ENCODE data around the gene CELF2. TPM values are rescaled to one million over a fixed set of nuclear protein-coding genes. Genes with fewer than 3 reads are reported as not detected.

Gene CELF2
- total RNA-seq, 2 experiments from 2014 or later, result 197 to 205 TPM

- peaks cover 95% of the 10 kb centered on the region for H3K36me3 Mint-ChIP-seq (ENCODE audit: low read depth)
Observed at GRCh38 chr10:11227103-11227502, 209.4 kb downstream of the CELF2 start.

GRCh38 chr10:11229893-11230292 is 212.2 kb downstream of the CELF2 start:
- no peak for TF ChIP-seq CTCF (IDR thresholded peaks at IDR 0.05)
- ChIA-PET CTCF (no interaction called here), POLR2A (no interaction called here)
- H3K9me3 ChIP-seq (ENCODE audit: control insufficient read depth in 1 of 2, insufficient read depth in 1 of 2, low read length in 2 of 2), result no peaks in the 10 kb centered on the region
- intact Hi-C loops (cut with DNase I, micrococcal nuclease), result loop anchor here in 1 of 2 experiments (5.0 kb wide), 2 partner anchors 37 to 53 kb away; no protein-coding TSS in a partner anchor
- H3K4me1 Mint-ChIP-seq (ENCODE audit: low read depth), result peaks cover 96% of the 10 kb centered on the region
- no peaks in the 10 kb centered on the region for H3K9me3 Mint-ChIP-seq
- no peak overlapping the region for H3K4me3 Mint-ChIP-seq
- peaks cover 97% of the 10 kb centered on the region for H3K36me3 Mint-ChIP-seq (ENCODE audit: low read depth)
- DNase-seq (no peak), ATAC-seq (ENCODE audit: poor library complexity) (no peak)
- H3K27ac ChIP-seq (ENCODE audit: low read depth in 1 of 2, low read length in 2 of 2), result no peak overlapping the region
- H3K27ac Mint-ChIP-seq, result peak overlapping the region; percentile 89
- peaks cover 78% of the 10 kb centered on the region for H3K36me3 ChIP-seq (ENCODE audit: insufficient read depth, low read length)
- H3K4me3 ChIP-seq (ENCODE audit: low read length), result no peak overlapping the region
- H3K27me3 Mint-ChIP-seq, result no peaks in the 10 kb centered on the region
- no peaks in the 10 kb centered on the region for H3K27me3 ChIP-seq (ENCODE audit: control insufficient read depth in 1 of 2, insufficient read depth in 2 of 2, low read length in 2 of 2)
- H3K4me1 ChIP-seq (ENCODE audit: insufficient read depth, low read length), result peaks cover 86% of the 10 kb centered on the region

More at GRCh38 chr10:11227103-11227502, 209.4 kb downstream of the CELF2 start:
- Mint-ChIP-seq H3K27ac (peak overlapping the region; percentile 89), H3K4me1 (ENCODE audit: low read depth) (peaks cover 95% of the 10 kb centered on the region), H3K27me3 (no peaks in the 10 kb centered on the region), H3K9me3 (no peaks in the 10 kb centered on the region), H3K4me3 (peak overlapping the region; percentile 47)
- peaks cover 83% of the 10 kb centered on the region for H3K36me3 ChIP-seq (ENCODE audit: insufficient read depth, low read length)
- intact Hi-C loops (cut with DNase I, micrococcal nuclease), result loop anchor here in 1 of 2 experiments (2.0 to 5.0 kb wide), 3 partner anchors 14 to 50 kb away; no protein-coding TSS in a partner anchor
- H3K4me1 ChIP-seq (ENCODE audit: insufficient read depth, low read length), result peaks cover 79% of the 10 kb centered on the region
- H3K9me3 ChIP-seq (ENCODE audit: control insufficient read depth in 1 of 2, insufficient read depth in 1 of 2, low read length in 2 of 2), result no peaks in the 10 kb centered on the region
- peak in 3 of 14 experiments; percentile 24 to 47 (median 35) for DNase-seq
- POLR2A ChIA-PET, result interaction anchor here (0.6 to 3.8 kb wide), 11 partner anchors 10 to 210 kb away, joined by 3 to 27 read pairs (median 10); no protein-coding TSS in a partner anchor
- ATAC-seq (ENCODE audit: poor library complexity), result peak; percentile 4
- CTCF ChIA-PET, result interaction anchor here (1.0 to 3.7 kb wide), 5 partner anchors 9 to 82 kb away, joined by 3 to 14 read pairs (median 3); no protein-coding TSS in a partner anchor
- no peak for TF ChIP-seq CTCF (IDR thresholded peaks at IDR 0.05)
- no peak overlapping the region for H3K4me3 ChIP-seq (ENCODE audit: low read length)
- H3K27ac ChIP-seq (ENCODE audit: low read depth in 1 of 2, low read length in 2 of 2), result peak overlapping the region; percentile 58 to 78
- no peaks in the 10 kb centered on the region for H3K27me3 ChIP-seq (ENCODE audit: control insufficient read depth in 1 of 2, insufficient read depth in 2 of 2, low read length in 2 of 2)

DNA sequence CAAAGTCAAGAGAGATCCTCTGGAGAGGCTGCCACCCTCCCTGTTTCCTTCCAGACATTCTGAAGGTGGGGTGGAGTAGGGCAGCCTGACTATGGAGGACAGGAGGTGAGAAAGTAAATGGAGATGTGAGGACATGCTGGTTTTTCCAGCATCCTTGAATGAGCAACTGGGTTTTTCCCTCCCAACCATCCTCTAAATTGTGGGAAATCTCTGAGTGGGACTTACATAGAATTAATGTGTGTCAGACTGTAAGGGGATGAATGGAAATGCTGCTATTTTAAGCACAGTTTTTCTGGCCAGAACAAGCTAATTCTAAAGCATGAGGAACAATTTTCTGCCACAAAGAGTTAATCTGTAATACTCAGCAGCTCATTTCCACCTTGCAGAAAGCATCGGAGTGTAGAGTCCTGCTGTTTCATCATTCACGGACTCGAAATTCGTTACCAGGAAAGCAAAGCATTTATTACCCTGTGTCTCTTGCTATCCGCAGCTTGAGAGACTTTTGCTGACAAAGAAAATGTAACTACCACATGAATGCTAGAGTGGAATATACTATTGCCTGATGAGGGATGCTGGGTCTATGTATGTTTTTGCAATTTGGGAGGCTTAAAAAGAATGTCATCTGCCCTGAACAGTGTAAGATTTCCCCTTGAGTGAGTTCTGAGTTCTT is 213.0 kb downstream of the CELF2 start:
- no peak overlapping the region for H3K27ac ChIP-seq (ENCODE audit: low read depth in 1 of 2, low read length in 2 of 2)
- H3K27me3 ChIP-seq (ENCODE audit: control insufficient read depth in 1 of 2, insufficient read depth in 2 of 2, low read length in 2 of 2), result no peaks in the 10 kb centered on the region
- CTCF ChIA-PET, result no interaction called here
- Mint-ChIP-seq H3K9me3 (no peaks in the 10 kb centered on the region), H3K4me3 (peak overlapping the region; percentile 4), H3K36me3 (ENCODE audit: low read depth) (peaks cover 97% of the 10 kb centered on the region), H3K4me1 (ENCODE audit: low read depth) (peaks cover 96% of the 10 kb centered on the region), H3K27me3 (no peaks in the 10 kb centered on the region), H3K27ac (peak overlapping the region; percentile 89)
- no peak for TF ChIP-seq CTCF (IDR thresholded peaks at IDR 0.05)
- H3K4me3 ChIP-seq (ENCODE audit: low read length), result no peak overlapping the region
- H3K4me1 ChIP-seq (ENCODE audit: insufficient read depth, low read length), result peaks cover 79% of the 10 kb centered on the region
- H3K36me3 ChIP-seq (ENCODE audit: insufficient read depth, low read length), result peaks cover 74% of the 10 kb centered on the region
- intact Hi-C loops (cut with DNase I, micrococcal nuclease), result no loop called here
- ATAC-seq (ENCODE audit: poor library complexity), result no peak
- H3K9me3 ChIP-seq (ENCODE audit: control insufficient read depth in 1 of 2, insufficient read depth in 1 of 2, low read length in 2 of 2), result no peaks in the 10 kb centered on the region
- DNase-seq, result no peak
- POLR2A ChIA-PET, result interaction anchor here (0.9 to 1.1 kb wide), 2 partner anchors 9 to 34 kb away, joined by 3 read pairs; no protein-coding TSS in a partner anchor
